ENCODE results near the gene SP2. TPM values are rescaled to one million over a fixed set of nuclear protein-coding genes. Genes with fewer than 3 reads are reported as not detected.

The SP2 gene
- total and polyA plus RNA-seq, 2 of the 8 experiments (the other 6 are each of a cell fraction or from before 2014, with no cell fraction given), result 5.6 to 13.8 TPM

DNA sequence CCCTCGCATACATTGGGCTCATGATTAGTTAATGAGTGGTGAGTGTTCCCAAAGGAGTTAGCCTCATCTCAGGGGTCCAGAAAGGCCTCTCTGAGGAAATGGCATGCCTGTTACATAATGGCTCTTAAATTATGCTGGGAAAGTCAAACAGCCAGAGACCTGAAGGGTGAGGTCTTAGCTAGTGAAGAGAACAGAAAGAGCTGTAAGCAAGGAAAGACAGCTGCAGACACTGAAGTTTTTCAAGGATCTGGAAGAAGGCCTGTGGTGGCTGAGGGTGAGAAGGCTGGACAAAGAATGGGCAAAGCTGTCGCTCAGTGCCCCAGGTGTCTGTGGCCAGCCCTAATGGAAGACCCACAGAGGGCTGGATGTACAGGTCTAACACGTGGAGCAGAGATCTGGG, 10.4 kb downstream of the SP2 start (continued):
- TF ChIP-seq, protein P1, sequence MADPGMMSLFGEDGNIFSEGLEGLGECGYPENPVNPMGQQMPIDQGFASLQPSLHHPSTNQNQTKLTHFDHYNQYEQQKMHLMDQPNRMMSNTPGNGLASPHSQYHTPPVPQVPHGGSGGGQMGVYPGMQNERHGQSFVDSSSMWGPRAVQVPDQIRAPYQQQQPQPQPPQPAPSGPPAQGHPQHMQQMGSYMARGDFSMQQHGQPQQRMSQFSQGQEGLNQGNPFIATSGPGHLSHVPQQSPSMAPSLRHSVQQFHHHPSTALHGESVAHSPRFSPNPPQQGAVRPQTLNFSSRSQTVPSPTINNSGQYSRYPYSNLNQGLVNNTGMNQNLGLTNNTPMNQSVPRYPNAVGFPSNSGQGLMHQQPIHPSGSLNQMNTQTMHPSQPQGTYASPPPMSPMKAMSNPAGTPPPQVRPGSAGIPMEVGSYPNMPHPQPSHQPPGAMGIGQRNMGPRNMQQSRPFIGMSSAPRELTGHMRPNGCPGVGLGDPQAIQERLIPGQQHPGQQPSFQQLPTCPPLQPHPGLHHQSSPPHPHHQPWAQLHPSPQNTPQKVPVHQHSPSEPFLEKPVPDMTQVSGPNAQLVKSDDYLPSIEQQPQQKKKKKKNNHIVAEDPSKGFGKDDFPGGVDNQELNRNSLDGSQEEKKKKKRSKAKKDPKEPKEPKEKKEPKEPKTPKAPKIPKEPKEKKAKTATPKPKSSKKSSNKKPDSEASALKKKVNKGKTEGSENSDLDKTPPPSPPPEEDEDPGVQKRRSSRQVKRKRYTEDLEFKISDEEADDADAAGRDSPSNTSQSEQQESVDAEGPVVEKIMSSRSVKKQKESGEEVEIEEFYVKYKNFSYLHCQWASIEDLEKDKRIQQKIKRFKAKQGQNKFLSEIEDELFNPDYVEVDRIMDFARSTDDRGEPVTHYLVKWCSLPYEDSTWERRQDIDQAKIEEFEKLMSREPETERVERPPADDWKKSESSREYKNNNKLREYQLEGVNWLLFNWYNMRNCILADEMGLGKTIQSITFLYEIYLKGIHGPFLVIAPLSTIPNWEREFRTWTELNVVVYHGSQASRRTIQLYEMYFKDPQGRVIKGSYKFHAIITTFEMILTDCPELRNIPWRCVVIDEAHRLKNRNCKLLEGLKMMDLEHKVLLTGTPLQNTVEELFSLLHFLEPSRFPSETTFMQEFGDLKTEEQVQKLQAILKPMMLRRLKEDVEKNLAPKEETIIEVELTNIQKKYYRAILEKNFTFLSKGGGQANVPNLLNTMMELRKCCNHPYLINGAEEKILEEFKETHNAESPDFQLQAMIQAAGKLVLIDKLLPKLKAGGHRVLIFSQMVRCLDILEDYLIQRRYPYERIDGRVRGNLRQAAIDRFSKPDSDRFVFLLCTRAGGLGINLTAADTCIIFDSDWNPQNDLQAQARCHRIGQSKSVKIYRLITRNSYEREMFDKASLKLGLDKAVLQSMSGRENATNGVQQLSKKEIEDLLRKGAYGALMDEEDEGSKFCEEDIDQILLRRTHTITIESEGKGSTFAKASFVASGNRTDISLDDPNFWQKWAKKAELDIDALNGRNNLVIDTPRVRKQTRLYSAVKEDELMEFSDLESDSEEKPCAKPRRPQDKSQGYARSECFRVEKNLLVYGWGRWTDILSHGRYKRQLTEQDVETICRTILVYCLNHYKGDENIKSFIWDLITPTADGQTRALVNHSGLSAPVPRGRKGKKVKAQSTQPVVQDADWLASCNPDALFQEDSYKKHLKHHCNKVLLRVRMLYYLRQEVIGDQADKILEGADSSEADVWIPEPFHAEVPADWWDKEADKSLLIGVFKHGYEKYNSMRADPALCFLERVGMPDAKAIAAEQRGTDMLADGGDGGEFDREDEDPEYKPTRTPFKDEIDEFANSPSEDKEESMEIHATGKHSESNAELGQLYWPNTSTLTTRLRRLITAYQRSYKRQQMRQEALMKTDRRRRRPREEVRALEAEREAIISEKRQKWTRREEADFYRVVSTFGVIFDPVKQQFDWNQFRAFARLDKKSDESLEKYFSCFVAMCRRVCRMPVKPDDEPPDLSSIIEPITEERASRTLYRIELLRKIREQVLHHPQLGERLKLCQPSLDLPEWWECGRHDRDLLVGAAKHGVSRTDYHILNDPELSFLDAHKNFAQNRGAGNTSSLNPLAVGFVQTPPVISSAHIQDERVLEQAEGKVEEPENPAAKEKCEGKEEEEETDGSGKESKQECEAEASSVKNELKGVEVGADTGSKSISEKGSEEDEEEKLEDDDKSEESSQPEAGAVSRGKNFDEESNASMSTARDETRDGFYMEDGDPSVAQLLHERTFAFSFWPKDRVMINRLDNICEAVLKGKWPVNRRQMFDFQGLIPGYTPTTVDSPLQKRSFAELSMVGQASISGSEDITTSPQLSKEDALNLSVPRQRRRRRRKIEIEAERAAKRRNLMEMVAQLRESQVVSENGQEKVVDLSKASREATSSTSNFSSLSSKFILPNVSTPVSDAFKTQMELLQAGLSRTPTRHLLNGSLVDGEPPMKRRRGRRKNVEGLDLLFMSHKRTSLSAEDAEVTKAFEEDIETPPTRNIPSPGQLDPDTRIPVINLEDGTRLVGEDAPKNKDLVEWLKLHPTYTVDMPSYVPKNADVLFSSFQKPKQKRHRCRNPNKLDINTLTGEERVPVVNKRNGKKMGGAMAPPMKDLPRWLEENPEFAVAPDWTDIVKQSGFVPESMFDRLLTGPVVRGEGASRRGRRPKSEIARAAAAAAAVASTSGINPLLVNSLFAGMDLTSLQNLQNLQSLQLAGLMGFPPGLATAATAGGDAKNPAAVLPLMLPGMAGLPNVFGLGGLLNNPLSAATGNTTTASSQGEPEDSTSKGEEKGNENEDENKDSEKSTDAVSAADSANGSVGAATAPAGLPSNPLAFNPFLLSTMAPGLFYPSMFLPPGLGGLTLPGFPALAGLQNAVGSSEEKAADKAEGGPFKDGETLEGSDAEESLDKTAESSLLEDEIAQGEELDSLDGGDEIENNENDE (IDR thresholded peaks at IDR 0.05; ENCODE audit: insufficient replicate concordance, low read length), result no peak
- TF ChIP-seq KDM4A (IDR thresholded peaks at IDR 0.05; ENCODE audit: low read depth, low read length, severe bottlenecking) (no peak), RXRA (IDR thresholded peaks at IDR 0.05; ENCODE audit: insufficient read depth, low read depth, low read length) (no peak), POU5F1 (IDR thresholded peaks at IDR 0.05; ENCODE audit: low read depth, low read length) (no peak), NRF1 (IDR thresholded peaks at IDR 0.05; ENCODE audit: low read depth, low read length) (no peak), TCF12 (IDR thresholded peaks at IDR 0.05; ENCODE audit: low read depth, low read length) (no peak), GTF2F1 (IDR thresholded peaks at IDR 0.05; ENCODE audit: borderline replicate concordance, low read depth, low read length) (no peak), CHD2 (IDR thresholded peaks at IDR 0.05; ENCODE audit: low read length) (no peak), ZNF274 (IDR thresholded peaks at IDR 0.05; ENCODE audit: borderline replicate concordance, extremely low read depth, low read length) (no peak)
- TF ChIP-seq, protein P2, sequence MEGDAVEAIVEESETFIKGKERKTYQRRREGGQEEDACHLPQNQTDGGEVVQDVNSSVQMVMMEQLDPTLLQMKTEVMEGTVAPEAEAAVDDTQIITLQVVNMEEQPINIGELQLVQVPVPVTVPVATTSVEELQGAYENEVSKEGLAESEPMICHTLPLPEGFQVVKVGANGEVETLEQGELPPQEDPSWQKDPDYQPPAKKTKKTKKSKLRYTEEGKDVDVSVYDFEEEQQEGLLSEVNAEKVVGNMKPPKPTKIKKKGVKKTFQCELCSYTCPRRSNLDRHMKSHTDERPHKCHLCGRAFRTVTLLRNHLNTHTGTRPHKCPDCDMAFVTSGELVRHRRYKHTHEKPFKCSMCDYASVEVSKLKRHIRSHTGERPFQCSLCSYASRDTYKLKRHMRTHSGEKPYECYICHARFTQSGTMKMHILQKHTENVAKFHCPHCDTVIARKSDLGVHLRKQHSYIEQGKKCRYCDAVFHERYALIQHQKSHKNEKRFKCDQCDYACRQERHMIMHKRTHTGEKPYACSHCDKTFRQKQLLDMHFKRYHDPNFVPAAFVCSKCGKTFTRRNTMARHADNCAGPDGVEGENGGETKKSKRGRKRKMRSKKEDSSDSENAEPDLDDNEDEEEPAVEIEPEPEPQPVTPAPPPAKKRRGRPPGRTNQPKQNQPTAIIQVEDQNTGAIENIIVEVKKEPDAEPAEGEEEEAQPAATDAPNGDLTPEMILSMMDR (IDR thresholded peaks at IDR 0.05; ENCODE audit: control extremely low read depth in 1 of 3, insufficient read depth in 1 of 3, low read depth in 1 of 3, low read length in 3 of 3), result no peak
